ENCODE results near the gene ARID5B.
A peak's percentile ranks its signal among the peaks of the same experiment; 100 is the strongest.

The ARID5B gene

GRCh38 chr10:62081341-62082270 is 180.1 kb downstream of the ARID5B start:
- DNase-seq: no peak

- no peak for DNase-seq
These were observed 180.8 kb downstream of the ARID5B start for GRCh38 chr10:62082271-62082656.

GRCh38 chr10:62082729-62083411 is 181.4 kb downstream of the ARID5B start:
- peak in 3 of 6 experiments; percentile 45 to 52 (median 51) for DNase-seq

- DNase-seq: no peak
These were observed 182.1 kb downstream of the ARID5B start for GRCh38 chr10:62083412-62084267.

- DNase-seq: no peak
These were observed 183.0 kb downstream of the ARID5B start for GRCh38 chr10:62084451-62084850.

GRCh38 chr10:62085404-62085803 is 183.9 kb downstream of the ARID5B start:
- DNase-seq: no peak

- DNase-seq: no peak
These were observed 184.3 kb downstream of the ARID5B start for GRCh38 chr10:62085821-62086220.

GRCh38 chr10:62087329-62087728 is 185.8 kb downstream of the ARID5B start:
- no peak for DNase-seq

GRCh38 chr10:62088786-62089185 is 187.3 kb downstream of the ARID5B start:
- DNase-seq: no peak

- no peak for DNase-seq
These were observed 191.0 kb downstream of the ARID5B start for GRCh38 chr10:62092301-62093030.

GRCh38 chr10:62093863-62094291 is 192.4 kb downstream of the ARID5B start:
- DNase-seq: no peak

- DNase-seq: no peak
These were observed 194.0 kb downstream of the ARID5B start for GRCh38 chr10:62095181-62096122.

GRCh38 chr10:62096256-62096933 is 194.9 kb downstream of the ARID5B start:
- DNase-seq: no peak

- no peak for DNase-seq
These were observed 197.0 kb downstream of the ARID5B start for GRCh38 chr10:62098278-62099121.

GRCh38 chr10:62099299-62099698 is 197.8 kb downstream of the ARID5B start:
- no peak for DNase-seq

GRCh38 chr10:62103857-62104256 is 202.4 kb downstream of the ARID5B start:
- DNase-seq: no peak

GRCh38 chr10:62106929-62107519 is 205.5 kb downstream of the ARID5B start:
- DNase-seq: no peak

GRCh38 chr10:62108759-62109586 is 207.5 kb downstream of the ARID5B start:
- peak in 2 of 6 experiments; percentile 4 to 6 for DNase-seq
